MM.1S (cell line): Measurements from ENCODE around the gene FAM236B.
"Not testable (repeated sequence)": the region's sequence is repeated elsewhere in the genome, so short reads cannot be mapped to it uniquely, and the experiment has no call there.

ENCODE experiments used
- EZH2 ChIP-seq: fragments of 300-600 bp; sonication (generic); optimal IDR thresholded peaks from 2 replicates; pipeline ENCODE3; 2017; ENCODE audit warnings: low read depth, mild to moderate bottlenecking, antibody characterized with exemption, low read length, mixed read lengths
- TF ChIP-seq, protein P1 (sequence below): fragments of 300-600 bp; sonication (generic); IDR thresholded peaks from 2 replicates; pipeline ENCODE4 v1.5.1; 2016; ENCODE audit warnings: antibody characterized with exemption, low read length, mixed read lengths

DNA sequence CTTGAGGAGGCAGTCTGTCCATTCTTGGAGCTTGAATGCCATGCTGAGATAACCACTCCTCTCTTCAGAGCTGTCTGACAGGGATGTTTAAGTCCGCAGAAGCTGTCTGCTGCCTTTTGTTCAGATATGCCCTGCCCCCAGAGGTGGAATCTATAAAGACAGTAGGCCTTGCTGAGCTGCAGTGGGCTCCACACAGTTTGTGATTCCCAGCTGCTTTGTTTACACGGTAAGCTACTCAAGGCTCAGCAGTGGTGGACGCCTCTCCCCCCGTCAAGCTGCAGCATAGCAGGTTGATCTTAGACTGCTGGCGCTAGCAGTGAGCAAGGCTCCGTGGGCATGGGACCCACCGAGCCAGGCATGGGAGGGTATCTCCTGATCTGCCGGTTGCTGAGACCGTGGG is 22.0 kb downstream of the FAM236B start:
- TF ChIP-seq, protein P1, sequence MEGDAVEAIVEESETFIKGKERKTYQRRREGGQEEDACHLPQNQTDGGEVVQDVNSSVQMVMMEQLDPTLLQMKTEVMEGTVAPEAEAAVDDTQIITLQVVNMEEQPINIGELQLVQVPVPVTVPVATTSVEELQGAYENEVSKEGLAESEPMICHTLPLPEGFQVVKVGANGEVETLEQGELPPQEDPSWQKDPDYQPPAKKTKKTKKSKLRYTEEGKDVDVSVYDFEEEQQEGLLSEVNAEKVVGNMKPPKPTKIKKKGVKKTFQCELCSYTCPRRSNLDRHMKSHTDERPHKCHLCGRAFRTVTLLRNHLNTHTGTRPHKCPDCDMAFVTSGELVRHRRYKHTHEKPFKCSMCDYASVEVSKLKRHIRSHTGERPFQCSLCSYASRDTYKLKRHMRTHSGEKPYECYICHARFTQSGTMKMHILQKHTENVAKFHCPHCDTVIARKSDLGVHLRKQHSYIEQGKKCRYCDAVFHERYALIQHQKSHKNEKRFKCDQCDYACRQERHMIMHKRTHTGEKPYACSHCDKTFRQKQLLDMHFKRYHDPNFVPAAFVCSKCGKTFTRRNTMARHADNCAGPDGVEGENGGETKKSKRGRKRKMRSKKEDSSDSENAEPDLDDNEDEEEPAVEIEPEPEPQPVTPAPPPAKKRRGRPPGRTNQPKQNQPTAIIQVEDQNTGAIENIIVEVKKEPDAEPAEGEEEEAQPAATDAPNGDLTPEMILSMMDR = not testable (repeated sequence)
- not testable (repeated sequence) for TF ChIP-seq EZH2
